SH-SY5Y (cell line): Measurements from ENCODE around the gene C19orf47.

ENCODE experiments used
- GATA2 ChIP-seq: IDR thresholded peaks from 2 replicates; pipeline ENCODE4 v1.6.1; 2011; ENCODE audit warnings: mild to moderate bottlenecking, low read depth, low read length
- GATA3 ChIP-seq: IDR thresholded peaks from 2 replicates; pipeline ENCODE4 v1.6.1; 2011; ENCODE audit warnings: low read depth, mild to moderate bottlenecking, low read length, moderate library complexity

Gene C19orf47

GRCh38 chr19:40321566-40322270, 26.5 kb downstream of the C19orf47 start:
- TF ChIP-seq GATA3 (no peak), GATA2 (no peak)

DNA sequence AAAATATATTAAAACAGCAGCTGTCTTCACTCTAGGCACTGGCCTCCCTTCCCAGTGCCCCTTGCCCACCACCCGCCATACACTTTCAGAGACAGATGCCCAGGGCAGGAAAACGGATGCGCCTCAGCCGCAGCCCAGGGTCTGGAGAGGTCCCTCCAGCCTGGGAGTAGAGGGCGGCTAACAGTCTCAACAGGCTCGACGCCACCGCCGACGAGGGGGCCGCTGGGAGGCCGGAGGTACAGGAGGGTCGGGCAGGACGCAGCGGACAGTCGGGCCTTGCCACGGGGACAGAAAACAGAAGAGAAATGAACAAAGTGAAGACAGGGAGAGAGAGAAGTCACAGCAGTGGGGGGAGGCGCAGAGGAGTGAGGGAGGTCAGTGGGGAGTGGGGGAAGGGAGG, 27.1 kb downstream of the C19orf47 start:
- TF ChIP-seq GATA3 (no peak), GATA2 (no peak)

DNA sequence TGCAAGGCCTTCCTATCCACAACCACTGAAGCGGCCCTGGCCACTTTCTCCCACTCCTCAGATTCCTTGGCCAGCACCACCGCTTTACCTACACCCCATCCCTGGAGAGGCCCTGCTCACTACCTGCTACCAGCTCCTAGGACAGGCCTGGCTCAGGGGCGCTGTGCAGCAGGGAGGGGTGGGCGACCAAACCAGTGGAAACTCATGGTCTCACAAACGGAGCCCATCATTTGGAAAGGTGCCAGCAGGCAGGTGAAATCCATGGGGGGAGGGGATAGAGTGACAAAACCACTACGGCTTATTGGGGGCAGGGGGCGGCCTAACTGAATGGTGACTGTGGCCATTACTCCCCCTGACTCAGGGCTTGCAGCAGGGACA, 27.6 kb downstream of the C19orf47 start:
- TF ChIP-seq GATA3 (no peak), GATA2 (no peak)

GRCh38 chr19:40317338-40317737, 30.9 kb downstream of the C19orf47 start:
- TF ChIP-seq GATA3, result no peak
- no peak for TF ChIP-seq GATA2

GRCh38 chr19:40315812-40316470, 32.3 kb downstream of the C19orf47 start:
- TF ChIP-seq GATA2 (no peak), GATA3 (no peak)

DNA sequence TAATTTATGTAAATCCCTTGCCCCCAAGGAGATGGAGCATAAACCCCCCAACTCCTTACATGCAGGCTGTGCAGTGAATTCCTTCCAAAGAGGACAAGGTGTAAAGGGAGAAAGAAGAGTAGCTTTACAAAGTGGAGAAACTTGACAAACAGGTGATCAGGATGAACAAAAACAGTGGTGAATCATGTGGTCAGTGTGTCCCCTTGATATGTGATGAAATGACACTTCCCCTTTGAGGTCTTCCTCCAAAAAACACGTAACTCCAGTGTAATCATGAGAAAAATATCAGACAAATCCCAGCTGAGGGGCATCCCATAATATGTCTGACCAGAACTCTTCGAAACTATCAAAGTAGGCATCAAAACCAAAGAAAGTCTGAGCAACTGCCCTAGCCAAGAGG, 33.5 kb downstream of the C19orf47 start:
- no peak for TF ChIP-seq GATA3

DNA sequence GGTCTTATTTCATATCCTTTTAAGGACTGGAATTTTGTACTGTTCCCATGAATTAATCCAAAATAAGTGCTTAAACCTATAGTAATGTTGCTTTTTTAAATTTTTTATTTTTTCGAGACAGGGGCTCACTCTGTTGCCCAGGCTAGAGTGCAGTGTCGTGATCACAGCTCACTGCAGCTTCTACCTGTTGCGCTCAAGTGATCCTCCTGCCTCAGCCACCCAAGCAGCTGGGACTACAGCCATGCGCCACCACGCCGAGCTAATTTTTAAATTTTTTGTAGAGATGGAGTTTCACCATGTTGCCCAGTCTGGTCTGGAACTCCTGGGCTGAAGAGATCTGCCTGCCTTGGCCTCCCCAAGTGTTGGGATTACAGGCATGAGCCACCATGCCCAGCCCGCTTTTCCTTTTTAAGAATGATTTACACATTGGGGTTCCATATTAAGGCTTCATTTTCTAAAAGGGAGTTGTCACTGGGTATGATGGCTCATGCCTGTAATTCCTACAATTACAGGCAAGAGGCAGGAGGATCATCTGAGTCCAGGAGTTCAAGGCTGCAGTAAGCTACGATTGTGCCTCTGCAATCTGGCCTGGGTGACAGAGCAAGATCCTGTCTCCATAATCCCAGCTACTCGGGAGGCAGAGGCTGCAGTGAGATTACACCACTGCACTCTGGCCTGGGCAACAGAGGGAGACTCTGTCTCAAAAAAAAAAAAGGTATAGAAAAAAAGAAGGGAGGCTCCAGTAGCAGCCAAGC, 34.8 kb downstream of the C19orf47 start:
- no peak for TF ChIP-seq GATA3
- TF ChIP-seq GATA2, result no peak

DNA sequence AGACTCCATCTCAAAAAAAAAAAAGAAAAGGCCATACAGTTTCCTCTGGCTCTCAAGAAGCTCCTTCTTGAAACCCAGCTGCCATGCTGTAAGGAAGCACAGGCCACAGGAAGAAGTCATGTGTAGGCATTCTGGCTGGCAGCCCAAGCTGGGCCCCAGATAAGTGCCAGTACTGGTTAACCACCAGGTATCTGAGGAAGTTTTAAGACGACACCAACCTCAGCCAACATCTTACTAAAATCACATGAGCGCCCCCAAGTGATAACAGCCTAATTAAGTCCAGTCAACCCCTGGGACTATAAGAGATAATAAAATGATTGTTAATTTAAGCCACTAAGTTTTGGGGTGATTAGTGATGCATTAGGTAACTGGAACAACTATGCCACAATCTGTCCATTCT, 35.7 kb downstream of the C19orf47 start:
- TF ChIP-seq GATA3 (no peak), GATA2 (no peak)

- TF ChIP-seq GATA3, result no peak
- no peak for TF ChIP-seq GATA2
Measured at GRCh38 chr19:40309666-40310065, 38.5 kb downstream of the C19orf47 start.

GRCh38 chr19:40305403-40305802, 42.8 kb downstream of the C19orf47 start:
- TF ChIP-seq GATA3, result no peak
- TF ChIP-seq GATA2, result no peak

DNA sequence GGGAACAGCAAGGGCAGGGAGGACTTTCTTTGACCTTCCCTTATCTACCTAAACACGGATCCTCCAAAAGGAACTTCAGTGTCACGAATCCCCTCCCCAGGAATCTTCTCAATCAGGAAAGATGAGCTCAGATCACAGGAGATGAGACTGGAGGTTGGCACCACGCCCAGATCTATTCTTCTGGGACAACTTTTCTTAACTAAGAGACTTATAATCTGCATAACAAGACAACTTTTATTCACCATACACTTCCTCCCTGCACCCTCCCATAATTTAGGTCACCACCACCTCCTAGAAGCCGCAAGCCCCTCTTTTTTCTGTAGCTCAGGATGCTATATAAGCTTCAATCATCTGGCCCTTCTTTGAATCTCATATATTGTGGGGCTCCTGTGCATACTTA, 43.9 kb downstream of the C19orf47 start:
- no peak for TF ChIP-seq GATA2
- TF ChIP-seq GATA3, result no peak

DNA sequence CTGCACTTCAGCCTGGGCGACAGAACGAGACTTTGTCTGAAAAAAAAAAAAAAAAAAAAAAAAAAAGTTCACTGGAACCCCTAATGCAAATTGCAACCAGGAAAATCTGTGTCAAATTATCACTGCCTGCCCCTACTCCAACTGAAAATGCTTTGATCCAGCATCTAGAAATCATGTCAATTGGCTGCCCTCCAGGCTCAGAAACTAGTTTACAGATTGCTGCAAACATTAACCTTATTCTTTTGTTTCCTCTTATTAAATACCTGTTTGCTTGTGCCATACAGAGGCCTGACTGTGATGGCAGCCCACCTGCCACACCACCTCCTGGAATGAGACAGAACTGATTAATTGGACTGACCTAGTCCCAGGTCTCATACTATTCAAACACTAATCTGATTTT, 44.4 kb downstream of the C19orf47 start:
- TF ChIP-seq GATA3 (no peak), GATA2 (no peak)

- TF ChIP-seq GATA2 (no peak), GATA3 (no peak)
Measured at GRCh38 chr19:40302224-40303011, 45.8 kb downstream of the C19orf47 start.

GRCh38 chr19:40300668-40301067, 47.5 kb downstream of the C19orf47 start:
- no peak for TF ChIP-seq GATA2
- no peak for TF ChIP-seq GATA3
